Hippocampal formation (tissue), 2 donors: ENCODE data around the gene FOXD3.

Source experiments
- DNase-seq, 2 donors: peaks; one replicate each; lab custom pipeline; 2025; lab: John Stamatoyannopoulos, UW

The FOXD3 gene

GRCh38 chr1:63322114-63322943 is at the start of gene FOXD3:
TSS of gene FOXD3 (plus strand) at chr1:63322567. CDS start at chr1:63323059, 492 bp downstream.
- no peak for DNase-seq

- no peak for DNase-seq
Measured at GRCh38 chr1:63272811-63273210, 49.6 kb upstream of the FOXD3 start.

- DNase-seq = no peak
Measured at GRCh38 chr1:63274371-63274770, 48.0 kb upstream of the FOXD3 start.

- DNase-seq = no peak
Measured at GRCh38 chr1:63274979-63275378, 47.4 kb upstream of the FOXD3 start.

GRCh38 chr1:63276624-63277023 is 45.7 kb upstream of the FOXD3 start:
- no peak for DNase-seq

GRCh38 chr1:63277195-63278192 is 44.9 kb upstream of the FOXD3 start:
- no peak for DNase-seq

- no peak for DNase-seq
Measured at GRCh38 chr1:63281753-63282152, 40.6 kb upstream of the FOXD3 start.

GRCh38 chr1:63289135-63289534 is 33.2 kb upstream of the FOXD3 start:
- DNase-seq = no peak

GRCh38 chr1:63294803-63295594 is 27.4 kb upstream of the FOXD3 start:
- no peak for DNase-seq

- DNase-seq = no peak
Measured at GRCh38 chr1:63304410-63304809, 18.0 kb upstream of the FOXD3 start.

- no peak for DNase-seq
Measured at GRCh38 chr1:63305043-63305442, 17.3 kb upstream of the FOXD3 start.

- no peak for DNase-seq
Measured at GRCh38 chr1:63307196-63307794, 15.1 kb upstream of the FOXD3 start.

GRCh38 chr1:63316598-63316983 is 5.8 kb upstream of the FOXD3 start:
- DNase-seq = no peak

GRCh38 chr1:63316984-63317816 is 5.2 kb upstream of the FOXD3 start:
- no peak for DNase-seq

GRCh38 chr1:63317817-63318152 is 4.6 kb upstream of the FOXD3 start:
- no peak for DNase-seq

- DNase-seq = no peak
Measured at GRCh38 chr1:63318201-63318979, 4.0 kb upstream of the FOXD3 start.

GRCh38 chr1:63319046-63320021 is 3.0 kb upstream of the FOXD3 start:
- no peak for DNase-seq

GRCh38 chr1:63320022-63320721 is 2.2 kb upstream of the FOXD3 start:
- DNase-seq = no peak
